ENCODE measurements around the gene TARBP1.

TARBP1 gene

GRCh38 chr1:234369784-234370183 lies 109.2 kb downstream of the TARBP1 start:
- DNase-seq (ENCODE audit: extremely low read depth, insufficient read length), result no peak
- Histone ChIP-seq H3K36me3 (ENCODE audit: control insufficient read depth, insufficient read depth, low read length) (no peaks in the 10 kb centered on the region), H3K4me3 (replicated peaks; ENCODE audit: low read depth, low read length) (no peak overlapping the region), H3K27me3 (replicated peaks; ENCODE audit: control insufficient read depth, insufficient read depth, low read length) (no peaks in the 10 kb centered on the region)
- TF ChIP-seq CTCF (IDR thresholded peaks at IDR 0.05; ENCODE audit: insufficient read depth, low read length, poor library complexity, severe bottlenecking), result no peak

- TF ChIP-seq CTCF (IDR thresholded peaks at IDR 0.05; ENCODE audit: insufficient read depth, low read length, poor library complexity, severe bottlenecking), result no peak
- Histone ChIP-seq H3K27me3 (replicated peaks; ENCODE audit: control insufficient read depth, insufficient read depth, low read length) (no peaks in the 10 kb centered on the region), H3K36me3 (ENCODE audit: control insufficient read depth, insufficient read depth, low read length) (no peaks in the 10 kb centered on the region), H3K4me3 (replicated peaks; ENCODE audit: low read depth, low read length) (no peak overlapping the region)
- no peak for DNase-seq (ENCODE audit: extremely low read depth, insufficient read length)
Observed at GRCh38 chr1:234369033-234369430, 109.9 kb downstream of the TARBP1 start.

- Histone ChIP-seq H3K4me3 (replicated peaks; ENCODE audit: low read depth, low read length) (no peak overlapping the region), H3K27me3 (replicated peaks; ENCODE audit: control insufficient read depth, insufficient read depth, low read length) (no peaks in the 10 kb centered on the region), H3K36me3 (ENCODE audit: control insufficient read depth, insufficient read depth, low read length) (no peaks in the 10 kb centered on the region)
- no peak for DNase-seq (ENCODE audit: extremely low read depth, insufficient read length)
- TF ChIP-seq CTCF (IDR thresholded peaks at IDR 0.05; ENCODE audit: insufficient read depth, low read length, poor library complexity, severe bottlenecking), result no peak
Observed at GRCh38 chr1:234368320-234369032, 110.5 kb downstream of the TARBP1 start.

- no peak overlapping the region for H3K4me3 ChIP-seq (replicated peaks; ENCODE audit: low read depth, low read length)
- H3K36me3 ChIP-seq (ENCODE audit: control insufficient read depth, insufficient read depth, low read length), result no peaks in the 10 kb centered on the region
- TF ChIP-seq CTCF (IDR thresholded peaks at IDR 0.05; ENCODE audit: insufficient read depth, low read length, poor library complexity, severe bottlenecking), result no peak
- no peaks in the 10 kb centered on the region for H3K27me3 ChIP-seq (replicated peaks; ENCODE audit: control insufficient read depth, insufficient read depth, low read length)
- no peak for DNase-seq (ENCODE audit: extremely low read depth, insufficient read length)
Observed at GRCh38 chr1:234362558-234362957, 116.4 kb downstream of the TARBP1 start.

GRCh38 chr1:234361102-234361603 lies 117.8 kb downstream of the TARBP1 start:
- Histone ChIP-seq H3K4me3 (replicated peaks; ENCODE audit: low read depth, low read length) (no peak overlapping the region), H3K27me3 (replicated peaks; ENCODE audit: control insufficient read depth, insufficient read depth, low read length) (no peaks in the 10 kb centered on the region), H3K36me3 (ENCODE audit: control insufficient read depth, insufficient read depth, low read length) (no peaks in the 10 kb centered on the region)
- no peak for TF ChIP-seq CTCF (IDR thresholded peaks at IDR 0.05; ENCODE audit: insufficient read depth, low read length, poor library complexity, severe bottlenecking)
- no peak for DNase-seq (ENCODE audit: extremely low read depth, insufficient read length)

Measured in GM06990 (cell line).